ENCODE results near the gene SEC24D.

Gene SEC24D

GRCh38 chr4:118858779-118859178, 22.9 kb upstream of the SEC24D start:
- TF ChIP-seq, protein P1, sequence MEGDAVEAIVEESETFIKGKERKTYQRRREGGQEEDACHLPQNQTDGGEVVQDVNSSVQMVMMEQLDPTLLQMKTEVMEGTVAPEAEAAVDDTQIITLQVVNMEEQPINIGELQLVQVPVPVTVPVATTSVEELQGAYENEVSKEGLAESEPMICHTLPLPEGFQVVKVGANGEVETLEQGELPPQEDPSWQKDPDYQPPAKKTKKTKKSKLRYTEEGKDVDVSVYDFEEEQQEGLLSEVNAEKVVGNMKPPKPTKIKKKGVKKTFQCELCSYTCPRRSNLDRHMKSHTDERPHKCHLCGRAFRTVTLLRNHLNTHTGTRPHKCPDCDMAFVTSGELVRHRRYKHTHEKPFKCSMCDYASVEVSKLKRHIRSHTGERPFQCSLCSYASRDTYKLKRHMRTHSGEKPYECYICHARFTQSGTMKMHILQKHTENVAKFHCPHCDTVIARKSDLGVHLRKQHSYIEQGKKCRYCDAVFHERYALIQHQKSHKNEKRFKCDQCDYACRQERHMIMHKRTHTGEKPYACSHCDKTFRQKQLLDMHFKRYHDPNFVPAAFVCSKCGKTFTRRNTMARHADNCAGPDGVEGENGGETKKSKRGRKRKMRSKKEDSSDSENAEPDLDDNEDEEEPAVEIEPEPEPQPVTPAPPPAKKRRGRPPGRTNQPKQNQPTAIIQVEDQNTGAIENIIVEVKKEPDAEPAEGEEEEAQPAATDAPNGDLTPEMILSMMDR (IDR thresholded peaks at IDR 0.05; ENCODE audit: low read depth, low read length): no peak
- DNase-seq (ENCODE audit: low read depth in 2 of 2): no peak
- H3K4me3 ChIP-seq (replicated peaks in 1 of 2; ENCODE audit: low read depth in 2 of 2, low read length in 2 of 2): no peak overlapping the region

DNA sequence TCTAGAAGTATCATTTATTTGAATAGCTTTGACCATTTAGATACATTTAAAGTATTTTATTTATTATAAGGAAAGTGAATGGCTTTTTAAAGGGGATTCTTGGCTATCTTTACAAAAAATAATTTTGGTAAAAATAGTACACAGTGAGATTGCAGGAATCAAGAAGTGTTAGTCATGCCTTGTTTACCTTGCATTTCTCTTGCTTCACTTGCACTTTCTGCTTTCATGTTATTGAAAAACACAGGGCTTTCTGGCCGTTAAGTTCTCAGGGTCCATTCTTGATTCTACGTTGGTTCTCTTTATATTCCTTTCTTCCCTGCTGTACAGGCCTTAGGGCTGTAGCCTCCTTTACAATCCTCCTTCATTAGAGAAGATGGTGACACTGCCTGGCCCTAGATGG, 21.8 kb upstream of the SEC24D start:
- no peak for DNase-seq (ENCODE audit: low read depth in 2 of 2)
- TF ChIP-seq, protein P1 (IDR thresholded peaks at IDR 0.05; ENCODE audit: low read depth, low read length): no peak
- H3K4me3 ChIP-seq (replicated peaks in 1 of 2; ENCODE audit: low read depth in 2 of 2, low read length in 2 of 2): no peak overlapping the region

- TF ChIP-seq, protein P1 (IDR thresholded peaks at IDR 0.05; ENCODE audit: low read depth, low read length): no peak
- peak overlapping the region; percentile 19 to 37 for H3K4me3 ChIP-seq (replicated peaks in 1 of 2; ENCODE audit: low read depth in 2 of 2, low read length in 2 of 2)
- peak; percentile 32 to 33 for DNase-seq (ENCODE audit: low read depth in 2 of 2)
These were observed 14.7 kb upstream of the SEC24D start for GRCh38 chr4:118850488-118851173.

DNA sequence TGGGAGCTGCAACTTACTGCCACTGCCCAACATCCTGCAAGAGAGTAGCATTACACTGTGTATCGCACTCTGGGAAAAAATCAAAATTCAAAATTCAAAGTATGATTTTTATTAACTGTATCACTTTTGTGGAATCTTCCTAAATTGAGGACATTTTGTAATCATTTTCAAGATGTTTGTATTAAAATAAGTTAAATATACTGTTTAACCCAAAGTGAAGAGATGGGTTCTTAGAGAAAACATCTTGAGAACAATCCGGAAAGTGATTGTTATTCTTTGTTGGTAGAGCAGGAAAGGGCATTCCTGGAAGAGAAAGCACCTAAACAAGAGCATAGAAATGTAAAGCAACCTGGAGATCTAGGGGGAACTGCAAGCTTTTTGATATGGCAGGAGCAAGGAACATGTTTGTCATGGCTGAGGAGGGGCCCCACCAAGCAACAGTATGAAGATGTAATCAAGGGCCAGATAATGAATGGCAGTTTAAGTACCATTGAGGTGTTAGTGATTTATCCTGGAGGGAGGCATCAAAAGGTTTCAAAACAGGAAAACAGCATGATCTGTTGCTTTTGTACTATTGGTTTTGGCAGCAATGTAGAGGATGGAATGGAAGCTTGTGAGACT, 14.1 kb upstream of the SEC24D start:
- TF ChIP-seq, protein P1 (IDR thresholded peaks at IDR 0.05; ENCODE audit: low read depth, low read length): no peak
- DNase-seq (ENCODE audit: low read depth in 2 of 2): no peak
- peak overlapping the region in 1 of 2 donors; percentile 37 for H3K4me3 ChIP-seq (replicated peaks in 1 of 2; ENCODE audit: low read depth in 2 of 2, low read length in 2 of 2)

DNA sequence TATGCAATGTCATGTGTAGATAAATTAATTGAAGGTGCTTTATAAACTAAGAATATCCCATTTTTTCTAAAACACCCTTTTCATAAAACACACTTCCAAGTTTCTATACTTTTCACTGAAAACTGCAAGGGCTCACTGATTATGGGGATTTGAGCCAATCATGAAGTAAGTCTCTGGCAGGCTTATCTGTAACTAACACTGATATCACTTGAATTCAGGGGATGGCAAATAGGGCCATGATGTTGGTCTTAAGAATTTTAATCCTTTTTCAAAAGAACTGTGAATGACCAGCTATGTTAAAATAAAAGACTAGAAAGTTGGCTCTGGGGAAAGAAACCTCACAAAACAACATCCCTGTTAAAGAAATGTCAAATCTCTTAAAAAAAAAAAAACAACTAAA, 13.0 kb upstream of the SEC24D start:
- H3K4me3 ChIP-seq (replicated peaks in 1 of 2; ENCODE audit: low read depth in 2 of 2, low read length in 2 of 2): no peak overlapping the region
- DNase-seq (ENCODE audit: low read depth in 2 of 2): no peak
- TF ChIP-seq, protein P1 (IDR thresholded peaks at IDR 0.05; ENCODE audit: low read depth, low read length): no peak

GRCh38 chr4:118848242-118848641, 12.3 kb upstream of the SEC24D start:
- TF ChIP-seq, protein P1 (IDR thresholded peaks at IDR 0.05; ENCODE audit: low read depth, low read length): no peak
- no peak overlapping the region for H3K4me3 ChIP-seq (replicated peaks in 1 of 2; ENCODE audit: low read depth in 2 of 2, low read length in 2 of 2)
- no peak for DNase-seq (ENCODE audit: low read depth in 2 of 2)

All from cardiac fibroblast (primary cell).